Thyroid gland (tissue), 4 donors: Measurements from ENCODE around the gene CNTLN.

Source experiments
- POLR2A ChIP-seq, 2 donors: fragments of 450-650 bp; IDR thresholded peaks; one replicate each; pipeline ENCODE4 v1.6.1; 2017; ENCODE audit warnings: antibody characterized with exemption in 2 of 2, mild to moderate bottlenecking in 2 of 2, moderate library complexity in 1 of 2
- TF ChIP-seq, protein P1 (sequence below), 6 experiments: fragments of 200-600 bp in 3 of 6; fragments of 450-650 bp in 3 of 6; sonication (generic) in 3 of 6; IDR thresholded peaks; one replicate each; pipeline ENCODE4 v1.5.1; 2016 to 2019; ENCODE audit warnings: antibody characterized with exemption in 6 of 6, mild to moderate bottlenecking in 2 of 6, inconsistent platforms in 1 of 6, moderate library complexity in 1 of 6

- TF ChIP-seq, protein P1, sequence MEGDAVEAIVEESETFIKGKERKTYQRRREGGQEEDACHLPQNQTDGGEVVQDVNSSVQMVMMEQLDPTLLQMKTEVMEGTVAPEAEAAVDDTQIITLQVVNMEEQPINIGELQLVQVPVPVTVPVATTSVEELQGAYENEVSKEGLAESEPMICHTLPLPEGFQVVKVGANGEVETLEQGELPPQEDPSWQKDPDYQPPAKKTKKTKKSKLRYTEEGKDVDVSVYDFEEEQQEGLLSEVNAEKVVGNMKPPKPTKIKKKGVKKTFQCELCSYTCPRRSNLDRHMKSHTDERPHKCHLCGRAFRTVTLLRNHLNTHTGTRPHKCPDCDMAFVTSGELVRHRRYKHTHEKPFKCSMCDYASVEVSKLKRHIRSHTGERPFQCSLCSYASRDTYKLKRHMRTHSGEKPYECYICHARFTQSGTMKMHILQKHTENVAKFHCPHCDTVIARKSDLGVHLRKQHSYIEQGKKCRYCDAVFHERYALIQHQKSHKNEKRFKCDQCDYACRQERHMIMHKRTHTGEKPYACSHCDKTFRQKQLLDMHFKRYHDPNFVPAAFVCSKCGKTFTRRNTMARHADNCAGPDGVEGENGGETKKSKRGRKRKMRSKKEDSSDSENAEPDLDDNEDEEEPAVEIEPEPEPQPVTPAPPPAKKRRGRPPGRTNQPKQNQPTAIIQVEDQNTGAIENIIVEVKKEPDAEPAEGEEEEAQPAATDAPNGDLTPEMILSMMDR (IDR thresholded peaks at IDR 0.05) = no peak
- TF ChIP-seq POLR2A (IDR thresholded peaks at IDR 0.05) = no peak
Measured at GRCh38 chr9:17315341-17315740, 180.5 kb downstream of the CNTLN start.
